Measurements from ENCODE around the gene SLC7A6OS. TPM values are rescaled to one million over a fixed set of nuclear protein-coding genes. Genes with fewer than 3 reads are reported as not detected.

The SLC7A6OS gene
- total RNA-seq, 1 donor from 2014 or later, result 10.3 TPM

- H3K4me3 ChIP-seq (ENCODE audit: low read depth, low read length), result no peak overlapping the region
- DNase-seq (ENCODE audit: low read depth), result no peak
- TF ChIP-seq, protein P1, sequence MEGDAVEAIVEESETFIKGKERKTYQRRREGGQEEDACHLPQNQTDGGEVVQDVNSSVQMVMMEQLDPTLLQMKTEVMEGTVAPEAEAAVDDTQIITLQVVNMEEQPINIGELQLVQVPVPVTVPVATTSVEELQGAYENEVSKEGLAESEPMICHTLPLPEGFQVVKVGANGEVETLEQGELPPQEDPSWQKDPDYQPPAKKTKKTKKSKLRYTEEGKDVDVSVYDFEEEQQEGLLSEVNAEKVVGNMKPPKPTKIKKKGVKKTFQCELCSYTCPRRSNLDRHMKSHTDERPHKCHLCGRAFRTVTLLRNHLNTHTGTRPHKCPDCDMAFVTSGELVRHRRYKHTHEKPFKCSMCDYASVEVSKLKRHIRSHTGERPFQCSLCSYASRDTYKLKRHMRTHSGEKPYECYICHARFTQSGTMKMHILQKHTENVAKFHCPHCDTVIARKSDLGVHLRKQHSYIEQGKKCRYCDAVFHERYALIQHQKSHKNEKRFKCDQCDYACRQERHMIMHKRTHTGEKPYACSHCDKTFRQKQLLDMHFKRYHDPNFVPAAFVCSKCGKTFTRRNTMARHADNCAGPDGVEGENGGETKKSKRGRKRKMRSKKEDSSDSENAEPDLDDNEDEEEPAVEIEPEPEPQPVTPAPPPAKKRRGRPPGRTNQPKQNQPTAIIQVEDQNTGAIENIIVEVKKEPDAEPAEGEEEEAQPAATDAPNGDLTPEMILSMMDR (conservative IDR thresholded peaks at IDR 0.05; ENCODE audit: low read depth, low read length), result no peak
These were observed 36.9 kb downstream of the SLC7A6OS start for GRCh38 chr16:68273896-68274295.

GRCh38 chr16:68273459-68273858 lies 37.3 kb downstream of the SLC7A6OS start:
- TF ChIP-seq, protein P1 (conservative IDR thresholded peaks at IDR 0.05; ENCODE audit: low read depth, low read length), result no peak
- no peak overlapping the region for H3K4me3 ChIP-seq (ENCODE audit: low read depth, low read length)
- no peak for DNase-seq (ENCODE audit: low read depth)

DNA sequence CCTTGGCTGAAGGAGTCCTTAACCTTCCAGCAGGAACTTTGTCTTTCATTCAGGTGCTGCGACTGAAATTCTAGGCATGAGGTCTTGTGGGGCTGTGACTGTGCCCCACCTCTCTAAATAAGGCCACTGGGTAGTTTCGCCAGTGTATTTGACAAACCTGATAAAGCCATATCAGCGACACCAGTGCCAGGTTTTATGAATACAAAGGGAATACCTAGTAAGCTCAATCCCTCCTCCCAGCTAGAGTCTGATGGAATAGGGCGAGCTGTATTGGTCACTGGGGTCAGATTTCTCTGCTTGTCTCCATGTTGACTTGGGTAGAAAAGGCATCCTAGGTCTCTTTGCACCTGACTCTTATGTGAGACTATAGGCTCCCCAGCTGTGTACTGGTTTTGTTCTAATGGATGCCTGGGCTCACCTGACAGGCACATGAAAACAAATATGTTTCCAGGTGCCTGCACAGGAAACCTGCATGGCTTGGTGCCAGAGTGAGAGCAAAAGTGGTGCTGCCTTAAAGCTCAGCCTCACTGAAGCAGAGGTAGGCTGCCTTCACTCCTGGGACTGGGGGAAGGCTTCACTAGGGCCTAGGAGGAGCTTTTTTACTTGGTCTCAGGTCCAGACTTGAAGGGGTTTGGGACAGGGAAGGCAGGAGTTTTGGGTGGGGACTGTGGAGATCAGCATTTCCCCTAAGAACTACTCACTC lies 38.1 kb downstream of the SLC7A6OS start:
- H3K4me3 ChIP-seq (ENCODE audit: low read depth, low read length), result no peak overlapping the region
- no peak for DNase-seq (ENCODE audit: low read depth)
- TF ChIP-seq, protein P1 (conservative IDR thresholded peaks at IDR 0.05; ENCODE audit: low read depth, low read length), result no peak

GRCh38 chr16:68270353-68270752 lies 40.4 kb downstream of the SLC7A6OS start:
- H3K4me3 ChIP-seq (ENCODE audit: low read depth, low read length), result no peak overlapping the region
- DNase-seq (ENCODE audit: low read depth), result no peak
- TF ChIP-seq, protein P1 (conservative IDR thresholded peaks at IDR 0.05; ENCODE audit: low read depth, low read length), result no peak

DNA sequence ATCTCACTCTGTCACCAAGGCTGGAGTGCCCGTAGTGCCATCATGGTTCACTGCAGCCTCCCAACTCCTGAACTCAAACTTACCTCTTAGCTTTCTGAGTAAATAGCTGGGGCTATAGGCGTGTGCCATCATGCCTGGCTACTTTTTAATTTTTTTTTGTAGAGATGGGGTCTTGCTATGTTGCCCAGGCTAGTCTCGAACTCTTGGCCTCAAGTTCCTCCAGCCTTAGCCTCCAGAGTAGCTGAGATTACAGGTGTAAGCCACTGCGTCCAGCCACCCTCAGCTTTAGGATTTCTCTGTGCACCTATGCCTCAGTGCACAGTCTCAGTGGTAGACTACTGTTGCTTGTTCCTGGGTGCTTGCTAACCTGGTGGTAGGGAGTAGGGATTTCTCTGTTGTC lies 41.0 kb downstream of the SLC7A6OS start:
- TF ChIP-seq, protein P1 (conservative IDR thresholded peaks at IDR 0.05; ENCODE audit: low read depth, low read length), result no peak
- DNase-seq (ENCODE audit: low read depth), result no peak
- H3K4me3 ChIP-seq (ENCODE audit: low read depth, low read length), result no peak overlapping the region

DNA sequence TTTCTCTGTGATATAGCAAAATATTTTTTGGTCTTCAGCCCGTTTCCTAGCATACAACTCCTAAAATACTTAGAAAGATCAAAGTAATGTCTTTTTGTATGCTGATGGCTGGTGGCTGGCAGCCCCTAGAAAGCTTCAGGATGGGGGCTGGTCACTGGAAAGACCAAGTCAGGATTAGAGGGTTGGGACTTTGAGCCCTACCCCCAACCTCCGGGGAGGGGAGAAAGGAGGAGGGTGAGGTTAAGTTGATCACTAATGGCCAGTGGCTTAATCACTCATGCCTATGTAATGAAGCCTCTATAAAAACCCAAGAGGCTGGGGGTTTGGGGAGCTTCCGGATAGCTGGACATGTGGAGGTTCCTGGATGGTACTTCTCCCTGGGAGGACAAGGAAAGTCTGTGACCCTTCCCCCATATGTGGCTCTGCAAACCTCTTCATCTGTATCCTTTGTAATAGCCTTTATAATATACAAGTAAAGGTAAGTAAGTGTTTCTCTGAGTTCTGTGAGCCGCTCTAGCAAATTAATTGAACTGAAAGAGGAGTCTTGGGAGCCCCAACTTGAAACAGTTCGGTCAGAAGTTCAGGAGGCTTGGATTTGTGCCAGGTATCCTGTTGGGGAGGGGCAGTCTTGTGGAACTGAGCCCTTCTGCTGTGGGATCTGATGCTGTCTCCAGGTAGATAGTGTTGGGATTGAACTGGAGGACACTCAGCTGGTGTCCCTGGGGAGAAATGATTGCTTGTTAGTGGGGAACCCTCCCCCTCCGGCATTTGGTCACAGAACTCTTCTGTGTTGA lies 42.9 kb downstream of the SLC7A6OS start:
- TF ChIP-seq, protein P1 (conservative IDR thresholded peaks at IDR 0.05; ENCODE audit: low read depth, low read length), result no peak
- no peak for DNase-seq (ENCODE audit: low read depth)

More for the DNA sequence above, 42.9 kb downstream of the SLC7A6OS start:
- no peak overlapping the region for H3K4me3 ChIP-seq (ENCODE audit: low read depth, low read length)
